B cell (primary cell): ENCODE measurements around the gene MAPRE2.

Experiments
- EZH2 ChIP-seq: IDR thresholded peaks from 2 replicates; pipeline ENCODE4 v1.6.1; 2012; ENCODE audit warnings: borderline replicate concordance, low read depth, mild to moderate bottlenecking, moderate library complexity, low read length; ENCODE audit not compliant: insufficient read depth, poor library complexity, severe bottlenecking
- TF ChIP-seq, protein P1 (sequence below): fragments of 200-600 bp; IDR thresholded peaks from one replicate; pipeline ENCODE4 v1.8.0; 2022; ENCODE audit warnings: antibody characterized with exemption, mild to moderate bottlenecking

DNA sequence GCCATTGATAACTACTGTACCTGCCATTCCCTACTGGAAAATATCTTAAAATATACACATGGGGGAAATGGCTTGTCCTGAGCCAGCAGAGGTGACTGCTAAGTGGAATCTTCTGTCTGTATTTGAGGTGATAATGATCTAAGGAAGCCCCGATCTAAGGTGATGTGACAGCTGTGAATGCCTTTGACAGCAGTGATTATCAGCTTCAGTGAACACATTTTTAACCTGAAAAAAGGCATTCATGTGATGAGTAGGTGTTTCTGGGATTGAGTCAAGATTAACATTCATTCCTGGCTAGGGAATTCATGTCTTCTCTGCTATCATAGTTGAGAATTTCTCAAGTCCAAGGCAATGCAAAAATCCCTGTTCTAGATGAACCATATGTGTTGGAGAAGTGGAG lies 9.1 kb upstream of the MAPRE2 start:
- TF ChIP-seq, protein P1, sequence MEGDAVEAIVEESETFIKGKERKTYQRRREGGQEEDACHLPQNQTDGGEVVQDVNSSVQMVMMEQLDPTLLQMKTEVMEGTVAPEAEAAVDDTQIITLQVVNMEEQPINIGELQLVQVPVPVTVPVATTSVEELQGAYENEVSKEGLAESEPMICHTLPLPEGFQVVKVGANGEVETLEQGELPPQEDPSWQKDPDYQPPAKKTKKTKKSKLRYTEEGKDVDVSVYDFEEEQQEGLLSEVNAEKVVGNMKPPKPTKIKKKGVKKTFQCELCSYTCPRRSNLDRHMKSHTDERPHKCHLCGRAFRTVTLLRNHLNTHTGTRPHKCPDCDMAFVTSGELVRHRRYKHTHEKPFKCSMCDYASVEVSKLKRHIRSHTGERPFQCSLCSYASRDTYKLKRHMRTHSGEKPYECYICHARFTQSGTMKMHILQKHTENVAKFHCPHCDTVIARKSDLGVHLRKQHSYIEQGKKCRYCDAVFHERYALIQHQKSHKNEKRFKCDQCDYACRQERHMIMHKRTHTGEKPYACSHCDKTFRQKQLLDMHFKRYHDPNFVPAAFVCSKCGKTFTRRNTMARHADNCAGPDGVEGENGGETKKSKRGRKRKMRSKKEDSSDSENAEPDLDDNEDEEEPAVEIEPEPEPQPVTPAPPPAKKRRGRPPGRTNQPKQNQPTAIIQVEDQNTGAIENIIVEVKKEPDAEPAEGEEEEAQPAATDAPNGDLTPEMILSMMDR, result no peak
- no peak for TF ChIP-seq EZH2
